Activated CD4-positive, alpha-beta T cell treated with anti-CD3 and anti-CD28 coated beads for 1 hour (primary cell): ENCODE data around the gene NDUFAF3.
"Not testable (repeated sequence)": the region's sequence is repeated elsewhere in the genome, so short reads cannot be mapped to it uniquely, and the experiment has no call there.

ENCODE experiments used
- DNase-seq: peaks from one replicate; pipeline ENCODE4 v3.0.0-alpha.2; 2020

NDUFAF3 gene

GRCh38 chr3:49001155-49001554 is 20.8 kb upstream of the NDUFAF3 start:
- DNase-seq = no peak

GRCh38 chr3:49004352-49005302 is 17.3 kb upstream of the NDUFAF3 start:
- no peak for DNase-seq

- DNase-seq = no peak
These were observed 16.6 kb upstream of the NDUFAF3 start for GRCh38 chr3:49005303-49005680.

GRCh38 chr3:49005998-49006397 is 15.9 kb upstream of the NDUFAF3 start:
- DNase-seq = no peak

- no peak for DNase-seq
These were observed 15.4 kb upstream of the NDUFAF3 start for GRCh38 chr3:49006408-49007067.

GRCh38 chr3:49007068-49007770 is 14.7 kb upstream of the NDUFAF3 start, which contains the start of gene WDR6:
Gene WDR6 (plus strand): TSS chr3:49007391. CDS start chr3:49007432, 41 bp downstream.
- peak; percentile 96 for DNase-seq

- DNase-seq = peak; percentile 81
These were observed 14.0 kb upstream of the NDUFAF3 start for GRCh38 chr3:49007771-49008528.

GRCh38 chr3:49008627-49009026 is 13.3 kb upstream of the NDUFAF3 start:
- DNase-seq = not testable (repeated sequence)

- no peak for DNase-seq
These were observed 12.5 kb upstream of the NDUFAF3 start for GRCh38 chr3:49009396-49009795.

- DNase-seq = no peak
These were observed 9.4 kb upstream of the NDUFAF3 start for GRCh38 chr3:49012441-49013017.

- no peak for DNase-seq
These were observed 8.7 kb upstream of the NDUFAF3 start for GRCh38 chr3:49013113-49013737.

GRCh38 chr3:49013738-49014660 is 7.9 kb upstream of the NDUFAF3 start:
- no peak for DNase-seq

- no peak for DNase-seq
These were observed 6.8 kb upstream of the NDUFAF3 start for GRCh38 chr3:49015072-49015471.

GRCh38 chr3:49015765-49016164 is 6.2 kb upstream of the NDUFAF3 start:
- DNase-seq = no peak

GRCh38 chr3:49016414-49017228 is 5.3 kb upstream of the NDUFAF3 start:
- DNase-seq = no peak

GRCh38 chr3:49017229-49017970 is 4.5 kb upstream of the NDUFAF3 start:
- no peak for DNase-seq

GRCh38 chr3:49017971-49018706 is 3.8 kb upstream of the NDUFAF3 start, which contains the start of gene DALRD3:
Gene DALRD3 (minus strand): TSS chr3:49018580. CDS start chr3:49018564, 16 bp downstream.
- DNase-seq = peak; percentile 39

- DNase-seq = no peak
These were observed 3.3 kb upstream of the NDUFAF3 start for GRCh38 chr3:49018707-49019006.
